Keratinocyte (primary cell): Measurements from ENCODE around the gene STAMBPL1. TPM values are rescaled to one million over a fixed set of nuclear protein-coding genes. Genes with fewer than 3 reads are reported as not detected.

ENCODE experiments used
- DNase-seq: peaks from one replicate; pipeline ENCODE4 v3.0.0-alpha.2; 2011; ENCODE audit warnings: low read depth, missing footprints, low spot score
- FAIRE-seq: peaks from 2 replicates; lab custom pipeline; 2011; peaks lifted over from hg19 to GRCh38; lab: Jason Lieb, UNC
- H2AFZ ChIP-seq: 2 replicates; pipeline ENCODE4 v1.6.0; 2012; ENCODE audit warnings: low read length, control low read depth, inconsistent platforms; ENCODE audit not compliant: control insufficient read depth
- H3K27ac ChIP-seq: 2 replicates; pipeline ENCODE4 v1.5.1; 2011; ENCODE audit warnings: low read length; ENCODE audit not compliant: control insufficient read depth, insufficient read depth
- H3K27me3 ChIP-seq: 3 replicates; pipeline ENCODE4 v1.6.0; 2011; ENCODE audit warnings: low read length; ENCODE audit not compliant: control insufficient read depth, insufficient read depth; ENCODE audit errors: extremely low read depth
- H3K36me3 ChIP-seq, 2 experiments: 2 replicates in 1 of 2; 3 replicates in 1 of 2; pipeline ENCODE4 v1.5.1; 2011; ENCODE audit warnings: low read length in 2 of 2, mild to moderate bottlenecking in 1 of 2; ENCODE audit not compliant: control insufficient read depth in 2 of 2, insufficient read depth in 2 of 2; ENCODE audit errors: extremely low read depth in 1 of 2
- H3K4me1 ChIP-seq: 3 replicates; pipeline ENCODE4 v1.5.1; 2011; ENCODE audit warnings: low read length; ENCODE audit not compliant: control insufficient read depth, insufficient read depth; ENCODE audit errors: extremely low read depth
- H3K4me2 ChIP-seq: 3 replicates; pipeline ENCODE4 v1.6.0; 2011; ENCODE audit warnings: low read depth, low read length; ENCODE audit not compliant: control insufficient read depth, insufficient read depth; ENCODE audit errors: extremely low read depth
- H3K4me3 ChIP-seq, 3 experiments: fragments of 200-600 bp in 1 of 3; sonication (generic) in 1 of 3; 2 replicates in 2 of 3; 3 replicates in 1 of 3; pipeline ENCODE4 v1.5.1; 2011 to 2016; ENCODE audit warnings: low read length in 3 of 3, mild to moderate bottlenecking in 3 of 3, control low read depth in 2 of 3, inconsistent platforms in 1 of 3, low read depth in 1 of 3, mixed read lengths in 1 of 3, mixed run types in 1 of 3, moderate library complexity in 1 of 3; ENCODE audit not compliant: control insufficient read depth in 2 of 3, insufficient read depth in 2 of 3; ENCODE audit errors: extremely low read depth in 1 of 3
- H3K79me2 ChIP-seq: 2 replicates; pipeline ENCODE4 v1.6.0; 2012; ENCODE audit warnings: low read length; ENCODE audit not compliant: control insufficient read depth, insufficient read depth
- H3K9ac ChIP-seq: 3 replicates; pipeline ENCODE4 v1.6.0; 2011; ENCODE audit warnings: low read length; ENCODE audit not compliant: control insufficient read depth, insufficient read depth; ENCODE audit errors: extremely low read depth
- H3K9me1 ChIP-seq: 3 replicates; pipeline ENCODE4 v1.6.0; 2011; ENCODE audit warnings: low read length; ENCODE audit not compliant: control insufficient read depth, insufficient read depth; ENCODE audit errors: extremely low read depth
- H3K9me3 ChIP-seq: 2 replicates; pipeline ENCODE4 v1.5.1; 2012; ENCODE audit warnings: low read depth, low read length; ENCODE audit not compliant: control insufficient read depth
- H4K20me1 ChIP-seq: 3 replicates; pipeline ENCODE4 v1.6.0; 2011; ENCODE audit warnings: low read length; ENCODE audit not compliant: control insufficient read depth, insufficient read depth; ENCODE audit errors: extremely low read depth
- CTCF ChIP-seq, 3 experiments: IDR thresholded peaks in 1 of 3; conservative IDR thresholded peaks in 1 of 3; optimal IDR thresholded peaks in 1 of 3; 2 replicates in 2 of 3; 3 replicates in 1 of 3; pipeline versions ENCODE3 to v1.5.1; 2011; ENCODE audit warnings: low read length in 3 of 3, mild to moderate bottlenecking in 3 of 3, moderate library complexity in 2 of 3, control low read depth in 1 of 3, inconsistent platforms in 1 of 3; ENCODE audit not compliant: insufficient read depth in 2 of 3; ENCODE audit errors: extremely low read depth in 1 of 3
- EZH2 ChIP-seq: IDR thresholded peaks from one replicate; pipeline ENCODE4 v1.6.1; 2012; ENCODE audit warnings: inconsistent platforms, mild to moderate bottlenecking, low read length, moderate library complexity
- dilution Hi-C: fragments of 300-500 bp; cut with MboI; formaldehyde crosslinking; loops from one replicate; pipeline ENCODE4 v1.7.0; 2020; ENCODE audit warnings: low sequenced_read_pairs; ENCODE audit not compliant: extremely low pct_ligation_motif_present
- polyA plus RNA-seq, 5 experiments: library from polyadenylated mRNA; depleted of rRNA in 3 of 5; stranded (reverse) in 3 of 5; stranded (forward) in 1 of 5; unstranded in 1 of 5; fragments of >200 nt; gene quantifications; 1 replicate in 1 of 5; 2 replicates in 3 of 5; 3 replicates in 1 of 5; pipeline versions ENCODE4 v1.2.1 to v1.2.3, GENCODE V29; 2011 to 2012; ENCODE audit warnings: missing spikeins in 2 of 5, low read depth in 1 of 5, low replicate concordance in 1 of 5

The STAMBPL1 gene
- polyA plus RNA-seq, 1 donor (not counting 4 experiments of a cell fraction or from before 2014, with no cell fraction given), result 9.0 TPM

GRCh38 chr10:88968391-88968790 is 88.3 kb downstream of the STAMBPL1 start:
- Histone ChIP-seq H3K9me1 (no peaks in the 10 kb centered on the region), H3K9me3 (no peaks in the 10 kb centered on the region), H3K9ac (no peak overlapping the region), H3K27me3 (no peaks in the 10 kb centered on the region), H3K79me2 (no peaks in the 10 kb centered on the region), H3K4me3 (no peak overlapping the region), H3K4me1 (no peaks in the 10 kb centered on the region), H4K20me1 (no peaks in the 10 kb centered on the region), H2AFZ (no peak overlapping the region), H3K36me3 (no peaks in the 10 kb centered on the region), H3K4me2 (no peak overlapping the region), H3K27ac (no peak overlapping the region)
- TF ChIP-seq CTCF (optimal IDR thresholded peaks at IDR 0.05 in 1 of 3, IDR thresholded peaks at IDR 0.05 in 1 of 3, conservative IDR thresholded peaks at IDR 0.05 in 1 of 3; ENCODE audit: extremely low read depth in 1 of 3, insufficient read depth in 2 of 3, low read length in 3 of 3) (no peak), EZH2 (no peak)
- no peak for DNase-seq
- dilution Hi-C loops, result no loop called here
- FAIRE-seq, result no peak

GRCh38 chr10:88971221-88972061 is 91.4 kb downstream of the STAMBPL1 start:
- FAIRE-seq (peak; percentile 43), DNase-seq (no peak)
- Histone ChIP-seq H3K9ac (no peak overlapping the region), H3K27ac (no peak overlapping the region), H2AFZ (no peak overlapping the region), H3K4me1 (peaks cover 9% of the 10 kb centered on the region), H3K9me3 (no peaks in the 10 kb centered on the region), H4K20me1 (no peaks in the 10 kb centered on the region), H3K79me2 (no peaks in the 10 kb centered on the region), H3K4me2 (no peak overlapping the region), H3K36me3 (no peaks in the 10 kb centered on the region), H3K27me3 (no peaks in the 10 kb centered on the region), H3K9me1 (no peaks in the 10 kb centered on the region), H3K4me3 (no peak overlapping the region)
- dilution Hi-C loops, result no loop called here
- TF ChIP-seq EZH2 (no peak), CTCF (optimal IDR thresholded peaks at IDR 0.05 in 1 of 3, IDR thresholded peaks at IDR 0.05 in 1 of 3, conservative IDR thresholded peaks at IDR 0.05 in 1 of 3; ENCODE audit: extremely low read depth in 1 of 3, insufficient read depth in 2 of 3, low read length in 3 of 3) (no peak)

Other genes with a start within 250 kb of the STAMBPL1 start
- gene LIPF, start 215.8 kb upstream of the STAMBPL1 start, polyA plus RNA-seq, result not detected in 3 replicates
- 0.23 to 1.3 TPM (median 0.56 TPM) in 3 replicates for gene LIPK, start 174.0 kb upstream of the STAMBPL1 start, polyA plus RNA-seq
- 0.20 to 0.30 TPM in 2 of 3 replicates, not detected in the other for gene LIPN, start 120.2 kb upstream of the STAMBPL1 start, polyA plus RNA-seq
- gene LIPM, start 77.5 kb upstream of the STAMBPL1 start, polyA plus RNA-seq, result 0.10 to 0.67 TPM (median 0.44 TPM) in 3 replicates
- 1.6 to 5.2 TPM (median 4.4 TPM) in 3 replicates for gene ANKRD22, start 28.4 kb upstream of the STAMBPL1 start, polyA plus RNA-seq
- gene ACTA2, start 72.5 kb downstream of the STAMBPL1 start, polyA plus RNA-seq, result 3.0 to 9.3 TPM (median 3.7 TPM) in 3 replicates
- 31.4 to 44.8 TPM (median 32.5 TPM) in 3 replicates for gene FAS, start 110.6 kb downstream of the STAMBPL1 start, polyA plus RNA-seq